WERI-Rb-1 (cell line): ENCODE measurements around the gene LRRC58.
"Not testable (repeated sequence)": the region's sequence is repeated elsewhere in the genome, so short reads cannot be mapped to it uniquely, and the experiment has no call there.

Source experiments
- DNase-seq: peaks from one replicate; pipeline ENCODE4 v3.0.0-alpha.2; 2020
- H3K27ac ChIP-seq: fragments of 250-450 bp; sonication (Bioruptor Pico); 2 replicates; pipeline ENCODE4 v1.5.1; 2020; ENCODE audit warnings: mild to moderate bottlenecking, moderate library complexity
- H3K27me3 ChIP-seq: fragments of 250-450 bp; sonication (Bioruptor Pico); 2 replicates; pipeline ENCODE4 v1.5.1; 2021; ENCODE audit warnings: mild to moderate bottlenecking, low read depth, moderate library complexity; ENCODE audit not compliant: insufficient read depth, severe bottlenecking
- H3K36me3 ChIP-seq: fragments of 250-450 bp; sonication (Bioruptor Pico); 2 replicates; pipeline ENCODE4 v1.5.1; 2020; ENCODE audit warnings: mild to moderate bottlenecking, moderate library complexity
- H3K4me3 ChIP-seq: 2 replicates; pipeline ENCODE4 v1.5.1; 2011; ENCODE audit warnings: low read depth, mild to moderate bottlenecking, control low read depth, low read length
- H3K9me3 ChIP-seq: fragments of 250-450 bp; sonication (Bioruptor Pico); 2 replicates; pipeline ENCODE4 v1.5.1; 2021; ENCODE audit warnings: mild to moderate bottlenecking, moderate library complexity; ENCODE audit not compliant: severe bottlenecking
- CTCF ChIP-seq: IDR thresholded peaks from 2 replicates; pipeline ENCODE4 v1.5.1; 2011; ENCODE audit warnings: low read depth, mild to moderate bottlenecking, control low read depth, inconsistent platforms, low read length

The LRRC58 gene

GRCh38 chr3:120299403-120299802 lies 49.8 kb downstream of the LRRC58 start:
- Histone ChIP-seq H3K4me3 (no peak overlapping the region), H3K36me3 (no peaks in the 10 kb centered on the region), H3K9me3 (no peaks in the 10 kb centered on the region), H3K27ac (no peak overlapping the region), H3K27me3 (no peaks in the 10 kb centered on the region)
- TF ChIP-seq CTCF = no peak
- DNase-seq = no peak

- no peak overlapping the region for H3K27ac ChIP-seq
- no peak for TF ChIP-seq CTCF
- H3K36me3 ChIP-seq = no peaks in the 10 kb centered on the region
- H3K9me3 ChIP-seq = no peaks in the 10 kb centered on the region
- H3K27me3 ChIP-seq = no peaks in the 10 kb centered on the region
- no peak for DNase-seq
- H3K4me3 ChIP-seq = no peak overlapping the region
Measured at GRCh38 chr3:120298996-120299395, 50.2 kb downstream of the LRRC58 start.

GRCh38 chr3:120291552-120291951 lies 57.6 kb downstream of the LRRC58 start:
- H3K4me3 ChIP-seq, H3K36me3 ChIP-seq, H3K27ac ChIP-seq, DNase-seq, H3K9me3 ChIP-seq, H3K27me3 ChIP-seq: not testable (repeated sequence)

GRCh38 chr3:120289636-120290035 lies 59.5 kb downstream of the LRRC58 start:
- no peaks in the 10 kb centered on the region for H3K9me3 ChIP-seq
- H3K27ac ChIP-seq = no peak overlapping the region
- no peak overlapping the region for H3K4me3 ChIP-seq
- DNase-seq = no peak
- no peak for TF ChIP-seq CTCF
- no peaks in the 10 kb centered on the region for H3K36me3 ChIP-seq
- H3K27me3 ChIP-seq = no peaks in the 10 kb centered on the region

GRCh38 chr3:120286465-120286864 lies 62.7 kb downstream of the LRRC58 start:
- Histone ChIP-seq H3K4me3 (no peak overlapping the region), H3K36me3 (no peaks in the 10 kb centered on the region), H3K9me3 (no peaks in the 10 kb centered on the region), H3K27ac (no peak overlapping the region), H3K27me3 (no peaks in the 10 kb centered on the region)
- no peak for DNase-seq
- no peak for TF ChIP-seq CTCF

GRCh38 chr3:120285508-120285841 lies 63.7 kb downstream of the LRRC58 start:
- no peak for TF ChIP-seq CTCF
- DNase-seq = no peak
- Histone ChIP-seq H3K27ac (no peak overlapping the region), H3K9me3 (no peaks in the 10 kb centered on the region), H3K36me3 (no peaks in the 10 kb centered on the region), H3K4me3 (no peak overlapping the region), H3K27me3 (no peaks in the 10 kb centered on the region)
